HEK293 (cell line): ENCODE measurements around the gene MBOAT2.

Experiments
- CTCF ChIA-PET: fragments of 350-600 bp; formaldehyde crosslinking; extraction: SDS; loops from one replicate; lab custom pipeline; 2021; ENCODE audit warnings: antibody characterized with exemption; lab: Yijun Ruan, JAX
- POLR2A ChIA-PET: fragments of 300-600 bp; formaldehyde crosslinking; extraction: SDS; loops from one replicate; lab custom pipeline; 2020; ENCODE audit warnings: antibody characterized with exemption, inconsistent platforms; lab: Yijun Ruan, JAX
- H3K27ac ChIP-seq: fragments of 200-500 bp; sonication (Bioruptor generic); 2 replicates; pipeline ENCODE4 v1.5.1; 2014; ENCODE audit warnings: low read depth, low read length, control low read depth, inconsistent platforms; ENCODE audit errors: extremely low read depth
- H3K36me3 ChIP-seq, 2 experiments: fragments of 200-500 bp in 1 of 2; sonication (Bioruptor generic) in 1 of 2; 1 replicate in 1 of 2; 2 replicates in 1 of 2; pipeline ENCODE4 v1.5.1; 2014 to 2017; ENCODE audit warnings: inconsistent platforms in 2 of 2, low read length in 2 of 2; ENCODE audit not compliant: control insufficient read depth in 2 of 2, insufficient read depth in 1 of 2
- H3K4me1 ChIP-seq: fragments of 200-500 bp; sonication (Bioruptor generic); 2 replicates; pipeline ENCODE4 v1.5.1; 2014; ENCODE audit warnings: mild to moderate bottlenecking, low read length, inconsistent platforms; ENCODE audit not compliant: control insufficient read depth, insufficient read depth
- H3K4me3 ChIP-seq: 2 replicates; pipeline ENCODE4 v1.5.1; 2011; ENCODE audit warnings: low read depth, mild to moderate bottlenecking, control low read depth, low read length, moderate library complexity
- H3K9me3 ChIP-seq: fragments of 200-500 bp; sonication (Bioruptor generic); 2 replicates; pipeline ENCODE4 v1.5.1; 2014; ENCODE audit warnings: low read depth, low read length, inconsistent platforms; ENCODE audit not compliant: control insufficient read depth, insufficient read depth
- KLF16 ChIP-seq: fragments of 450-650 bp; formaldehyde crosslinking; IDR thresholded peaks from 2 replicates; pipeline ENCODE4 v1.5.1; 2017; ENCODE audit warnings: missing biosample characterization, missing genetic modification characterization
- MEIS1 ChIP-seq: sonication (generic); formaldehyde crosslinking; IDR thresholded peaks from 2 replicates; pipeline ENCODE4 v1.8.1; 2022; ENCODE audit warnings: missing genetic modification reagents, mild to moderate bottlenecking, borderline replicate concordance
- PRDM6 ChIP-seq: fragments of 450-650 bp; formaldehyde crosslinking; IDR thresholded peaks from 2 replicates; pipeline ENCODE4 v1.5.1; 2017; ENCODE audit warnings: missing biosample characterization, missing genetic modification characterization
- SCRT2 ChIP-seq: fragments of 450-650 bp; formaldehyde crosslinking; IDR thresholded peaks from 2 replicates; pipeline ENCODE4 v1.5.1; 2016; ENCODE audit warnings: missing biosample characterization, missing genetic modification characterization
- SP3 ChIP-seq: fragments of 450-650 bp; formaldehyde crosslinking; IDR thresholded peaks from 2 replicates; pipeline ENCODE4 v1.5.1; 2016; ENCODE audit warnings: missing biosample characterization, missing genetic modification characterization
- TRIM28 ChIP-seq: IDR thresholded peaks from 2 replicates; pipeline ENCODE4 v1.6.1; 2011; ENCODE audit warnings: low read length, control low read depth, borderline replicate concordance
- WT1 ChIP-seq: fragments of 450-650 bp; formaldehyde crosslinking; IDR thresholded peaks from 2 replicates; pipeline ENCODE4 v1.5.1; 2016; ENCODE audit warnings: missing biosample characterization, missing genetic modification characterization
- ZBTB21 ChIP-seq: fragments of 450-650 bp; formaldehyde crosslinking; IDR thresholded peaks from 2 replicates; pipeline ENCODE4 v1.5.1; 2017; ENCODE audit warnings: missing biosample characterization, missing genetic modification characterization
- ZNF121 ChIP-seq: fragments of 450-650 bp; formaldehyde crosslinking; IDR thresholded peaks from 2 replicates; pipeline ENCODE4 v1.5.1; 2016; ENCODE audit warnings: missing biosample characterization, missing genetic modification characterization
- ZNF146 ChIP-seq: fragments of 450-650 bp; formaldehyde crosslinking; IDR thresholded peaks from 2 replicates; pipeline ENCODE4 v1.5.1; 2016; ENCODE audit warnings: missing biosample characterization, missing genetic modification characterization
- ZNF302 ChIP-seq: fragments of 450-650 bp; formaldehyde crosslinking; IDR thresholded peaks from 2 replicates; pipeline ENCODE4 v1.5.1; 2016; ENCODE audit warnings: missing biosample characterization, missing genetic modification characterization, low read depth
- ZNF501 ChIP-seq: fragments of 450-650 bp; formaldehyde crosslinking; IDR thresholded peaks from 2 replicates; pipeline ENCODE4 v1.5.1; 2016; ENCODE audit warnings: missing biosample characterization, missing genetic modification characterization
- ZNF514 ChIP-seq: fragments of 450-650 bp; formaldehyde crosslinking; IDR thresholded peaks from 2 replicates; pipeline ENCODE4 v1.5.1; 2016; ENCODE audit warnings: missing biosample characterization, missing genetic modification characterization
- ZNF530 ChIP-seq: fragments of 450-650 bp; formaldehyde crosslinking; IDR thresholded peaks from 2 replicates; pipeline ENCODE4 v1.5.1; 2016; ENCODE audit warnings: low read depth, missing biosample characterization, missing genetic modification characterization
- ZNF544 ChIP-seq: fragments of 450-650 bp; formaldehyde crosslinking; IDR thresholded peaks from 2 replicates; pipeline ENCODE4 v1.5.0; 2017; ENCODE audit warnings: missing biosample characterization, missing genetic modification characterization
- ZNF555 ChIP-seq: fragments of 450-650 bp; formaldehyde crosslinking; conservative IDR thresholded peaks from 2 replicates; pipeline ENCODE4 v1.5.1; 2017; ENCODE audit warnings: missing biosample characterization, mild to moderate bottlenecking, missing genetic modification characterization, inconsistent platforms
- ZNF596 ChIP-seq: fragments of 450-650 bp; IDR thresholded peaks from 2 replicates; pipeline ENCODE4 v1.5.0; 2018; ENCODE audit warnings: missing biosample characterization, mild to moderate bottlenecking, missing genetic modification characterization, moderate library complexity
- ZNF629 ChIP-seq: fragments of 450-650 bp; formaldehyde crosslinking; IDR thresholded peaks from 2 replicates; pipeline ENCODE4 v1.5.1; 2017; ENCODE audit warnings: missing biosample characterization, missing genetic modification characterization
- ZNF692 ChIP-seq: fragments of 450-650 bp; formaldehyde crosslinking; IDR thresholded peaks from 2 replicates; pipeline ENCODE4 v1.5.1; 2016; ENCODE audit warnings: missing biosample characterization, missing genetic modification characterization
- ZNF701 ChIP-seq: fragments of 450-650 bp; formaldehyde crosslinking; IDR thresholded peaks from 2 replicates; pipeline ENCODE4 v1.5.1; 2016; ENCODE audit warnings: missing biosample characterization, missing genetic modification characterization
- ZNF76 ChIP-seq: fragments of 450-650 bp; formaldehyde crosslinking; IDR thresholded peaks from 2 replicates; pipeline ENCODE4; 2016; ENCODE audit warnings: low read depth, missing biosample characterization, missing genetic modification characterization, borderline replicate concordance
- TF ChIP-seq, protein P1 (sequence below): fragments of 450-650 bp; formaldehyde crosslinking; IDR thresholded peaks from 2 replicates; pipeline ENCODE4 v1.5.1; 2016; ENCODE audit warnings: missing biosample characterization, missing genetic modification characterization

The MBOAT2 gene

DNA sequence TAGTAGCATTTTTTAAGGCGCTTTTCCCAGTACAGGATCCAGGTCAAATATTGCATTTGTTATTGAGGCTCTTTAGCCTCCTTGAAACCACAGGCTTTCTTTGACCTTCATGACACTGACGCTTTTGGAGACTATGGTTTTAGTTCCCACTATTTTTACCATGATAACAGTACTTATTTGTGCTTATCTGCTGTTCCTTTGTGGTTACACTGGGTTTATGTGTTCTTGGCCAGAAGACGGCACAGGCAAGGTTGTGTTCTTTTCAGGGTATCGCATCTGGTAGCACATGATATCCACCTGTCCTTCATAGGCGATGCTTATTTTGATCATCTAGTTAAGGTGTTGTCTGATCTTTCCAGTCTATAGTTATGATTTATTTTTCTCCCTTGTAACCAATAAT lies 16.8 kb upstream of the MBOAT2 start:
- ChIA-PET CTCF (no interaction called here), POLR2A (no interaction called here)

DNA sequence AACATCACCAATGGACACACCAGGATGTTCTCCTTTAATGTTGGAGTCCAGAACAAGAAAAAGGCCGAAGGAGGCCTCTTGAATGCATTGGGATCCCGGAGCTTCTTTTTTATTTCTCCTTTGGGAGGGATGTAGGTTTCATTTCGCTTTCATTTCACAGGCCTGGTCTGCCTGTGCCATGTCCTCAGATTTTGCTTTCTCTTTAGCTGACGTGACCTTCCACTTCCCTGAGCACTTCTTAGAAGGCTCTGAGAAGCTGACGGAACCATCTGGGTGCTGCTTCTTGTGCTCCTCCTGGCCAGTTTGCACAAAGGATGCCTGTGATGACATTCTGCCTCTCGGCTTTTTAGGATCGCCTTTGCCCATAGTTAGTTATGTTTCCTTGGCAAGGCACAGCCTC lies 15.1 kb upstream of the MBOAT2 start:
- Histone ChIP-seq H3K27ac (no peak overlapping the region), H3K4me1 (no peaks in the 10 kb centered on the region), H3K4me3 (no peak overlapping the region), H3K36me3 (no peaks in the 10 kb centered on the region), H3K9me3 (no peaks in the 10 kb centered on the region)
- CTCF ChIA-PET: interaction anchor here (0.6 to 2.1 kb wide), 4 partner anchors 10 to 677 kb away, joined by 3 to 5 read pairs (median 4); no protein-coding TSS in a partner anchor
- no peak for TF ChIP-seq MEIS1 (CRISPR knock-in tag)
- TF ChIP-seq, protein P1, sequence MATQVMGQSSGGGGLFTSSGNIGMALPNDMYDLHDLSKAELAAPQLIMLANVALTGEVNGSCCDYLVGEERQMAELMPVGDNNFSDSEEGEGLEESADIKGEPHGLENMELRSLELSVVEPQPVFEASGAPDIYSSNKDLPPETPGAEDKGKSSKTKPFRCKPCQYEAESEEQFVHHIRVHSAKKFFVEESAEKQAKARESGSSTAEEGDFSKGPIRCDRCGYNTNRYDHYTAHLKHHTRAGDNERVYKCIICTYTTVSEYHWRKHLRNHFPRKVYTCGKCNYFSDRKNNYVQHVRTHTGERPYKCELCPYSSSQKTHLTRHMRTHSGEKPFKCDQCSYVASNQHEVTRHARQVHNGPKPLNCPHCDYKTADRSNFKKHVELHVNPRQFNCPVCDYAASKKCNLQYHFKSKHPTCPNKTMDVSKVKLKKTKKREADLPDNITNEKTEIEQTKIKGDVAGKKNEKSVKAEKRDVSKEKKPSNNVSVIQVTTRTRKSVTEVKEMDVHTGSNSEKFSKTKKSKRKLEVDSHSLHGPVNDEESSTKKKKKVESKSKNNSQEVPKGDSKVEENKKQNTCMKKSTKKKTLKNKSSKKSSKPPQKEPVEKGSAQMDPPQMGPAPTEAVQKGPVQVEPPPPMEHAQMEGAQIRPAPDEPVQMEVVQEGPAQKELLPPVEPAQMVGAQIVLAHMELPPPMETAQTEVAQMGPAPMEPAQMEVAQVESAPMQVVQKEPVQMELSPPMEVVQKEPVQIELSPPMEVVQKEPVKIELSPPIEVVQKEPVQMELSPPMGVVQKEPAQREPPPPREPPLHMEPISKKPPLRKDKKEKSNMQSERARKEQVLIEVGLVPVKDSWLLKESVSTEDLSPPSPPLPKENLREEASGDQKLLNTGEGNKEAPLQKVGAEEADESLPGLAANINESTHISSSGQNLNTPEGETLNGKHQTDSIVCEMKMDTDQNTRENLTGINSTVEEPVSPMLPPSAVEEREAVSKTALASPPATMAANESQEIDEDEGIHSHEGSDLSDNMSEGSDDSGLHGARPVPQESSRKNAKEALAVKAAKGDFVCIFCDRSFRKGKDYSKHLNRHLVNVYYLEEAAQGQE: no peak
- no peak for TF ChIP-seq ZNF544 (tag by site-specific recombination)
- no peak for TF ChIP-seq ZNF121
- no peak for TF ChIP-seq ZNF596 (tag by site-specific recombination)
- no peak for TF ChIP-seq ZNF501
- no peak for TF ChIP-seq ZNF76 (tag by site-specific recombination)
- no peak for TF ChIP-seq ZBTB21 (tag by site-specific recombination)
- TF ChIP-seq ZNF302 (tag by site-specific recombination): no peak
- no peak for TF ChIP-seq KLF16 (tag by site-specific recombination)
- no peak for TF ChIP-seq ZNF555
- TF ChIP-seq SCRT2 (tag by site-specific recombination): no peak
- TF ChIP-seq ZNF514 (tag by site-specific recombination): no peak
- TF ChIP-seq ZNF146 (tag by site-specific recombination): no peak
- TF ChIP-seq ZNF692 (tag by site-specific recombination): no peak
- POLR2A ChIA-PET: interaction anchor here (1.2 kb wide), 1 partner anchor 15 kb away, joined by 5 read pairs; the partner anchor contains the start of gene MBOAT2

More for the DNA sequence above, 16.8 kb upstream of the MBOAT2 start:
- no peak overlapping the region for H3K27ac ChIP-seq
- H3K9me3 ChIP-seq: no peaks in the 10 kb centered on the region
- no peaks in the 10 kb centered on the region for H3K36me3 ChIP-seq
- TF ChIP-seq SP3 (tag by site-specific recombination) (no peak), TRIM28 (no peak), ZNF530 (no peak), PRDM6 (tag by site-specific recombination) (no peak), ZNF76 (tag by site-specific recombination) (no peak), ZNF629 (tag by site-specific recombination) (no peak), ZNF701 (tag by site-specific recombination) (no peak), WT1 (tag by site-specific recombination) (no peak)
- no peaks in the 10 kb centered on the region for H3K4me1 ChIP-seq
- H3K4me3 ChIP-seq: no peak overlapping the region
